DND-41 (cell line): Measurements from ENCODE around the gene LIME1.

Source experiments
- ATAC-seq: fragments of 200-7000 bp; cut with Tn5 transposase; 3 replicates; pipeline ENCODE4 v1.9.1; 2021; ENCODE audit warnings: low read depth; ENCODE audit not compliant: insufficient read depth
- DNase-seq: peaks from one replicate; pipeline ENCODE4 v3.0.0-alpha.2; 2020
- H2AFZ ChIP-seq: 2 replicates; pipeline ENCODE4 v1.6.0; 2012; ENCODE audit warnings: low read depth, low read length
- H3K27ac ChIP-seq: 2 replicates; pipeline ENCODE4 v1.5.1; 2012; ENCODE audit warnings: low read length, inconsistent platforms
- H3K27me3 ChIP-seq: fragments of 200-600 bp; sonication (generic); 2 replicates; pipeline ENCODE4 v1.6.0; 2012; ENCODE audit warnings: low read length, mild to moderate bottlenecking, inconsistent platforms; ENCODE audit not compliant: insufficient read depth, poor library complexity
- H3K36me3 ChIP-seq: 2 replicates; pipeline ENCODE4 v1.5.1; 2012; ENCODE audit warnings: low read length, inconsistent platforms; ENCODE audit not compliant: insufficient read depth
- H3K4me1 ChIP-seq: 2 replicates; pipeline ENCODE4 v1.5.1; 2012; ENCODE audit warnings: mild to moderate bottlenecking, low read length; ENCODE audit not compliant: insufficient read depth
- H3K4me2 ChIP-seq: 2 replicates; pipeline ENCODE4 v1.6.0; 2012; ENCODE audit warnings: mild to moderate bottlenecking, moderate library complexity, low read length, inconsistent platforms; ENCODE audit not compliant: insufficient read depth
- H3K4me3 ChIP-seq, 2 experiments: fragments of 200-600 bp in 1 of 2; shearing (Covaris generic) in 1 of 2; 2 replicates each; pipeline ENCODE4 v1.5.1; 2012 to 2016; ENCODE audit warnings: inconsistent platforms in 2 of 2, low read length in 2 of 2, mild to moderate bottlenecking in 2 of 2, low read depth in 1 of 2, moderate library complexity in 1 of 2
- H3K79me2 ChIP-seq: 2 replicates; pipeline ENCODE4 v1.6.0; 2012; ENCODE audit warnings: low read length, inconsistent platforms; ENCODE audit not compliant: insufficient read depth
- H3K9ac ChIP-seq: 2 replicates; pipeline ENCODE4 v1.6.0; 2012; ENCODE audit warnings: low read depth, mild to moderate bottlenecking, inconsistent platforms, low read length, moderate library complexity
- H3K9me3 ChIP-seq: 2 replicates; pipeline ENCODE4 v1.5.1; 2012; ENCODE audit warnings: low read length, moderate library complexity, mild to moderate bottlenecking, inconsistent platforms; ENCODE audit not compliant: insufficient read depth, severe bottlenecking
- H4K20me1 ChIP-seq: 2 replicates; pipeline ENCODE4 v1.6.0; 2012; ENCODE audit warnings: low read length; ENCODE audit not compliant: insufficient read depth
- EZH2 ChIP-seq: IDR thresholded peaks from 3 replicates; pipeline ENCODE4 v1.6.1; 2012; ENCODE audit warnings: borderline replicate concordance, low read depth, mild to moderate bottlenecking, moderate library complexity, low read length, inconsistent platforms; ENCODE audit not compliant: severe bottlenecking
- TF ChIP-seq, protein P1 (sequence below): IDR thresholded peaks from 2 replicates; pipeline ENCODE4 v1.5.1; 2012; ENCODE audit warnings: borderline replicate concordance, low read length, moderate library complexity, mild to moderate bottlenecking; ENCODE audit not compliant: poor library complexity, severe bottlenecking; ENCODE audit errors: extremely low read depth

LIME1 gene

GRCh38 chr20:63700199-63701050 lies 36.0 kb upstream of the LIME1 start:
- H3K9ac ChIP-seq, result no peak overlapping the region
- peaks cover 68% of the 10 kb centered on the region for H3K36me3 ChIP-seq
- peaks cover 70% of the 10 kb centered on the region for H4K20me1 ChIP-seq
- no peak for ATAC-seq
- TF ChIP-seq EZH2, result no peak
- TF ChIP-seq, protein P1, sequence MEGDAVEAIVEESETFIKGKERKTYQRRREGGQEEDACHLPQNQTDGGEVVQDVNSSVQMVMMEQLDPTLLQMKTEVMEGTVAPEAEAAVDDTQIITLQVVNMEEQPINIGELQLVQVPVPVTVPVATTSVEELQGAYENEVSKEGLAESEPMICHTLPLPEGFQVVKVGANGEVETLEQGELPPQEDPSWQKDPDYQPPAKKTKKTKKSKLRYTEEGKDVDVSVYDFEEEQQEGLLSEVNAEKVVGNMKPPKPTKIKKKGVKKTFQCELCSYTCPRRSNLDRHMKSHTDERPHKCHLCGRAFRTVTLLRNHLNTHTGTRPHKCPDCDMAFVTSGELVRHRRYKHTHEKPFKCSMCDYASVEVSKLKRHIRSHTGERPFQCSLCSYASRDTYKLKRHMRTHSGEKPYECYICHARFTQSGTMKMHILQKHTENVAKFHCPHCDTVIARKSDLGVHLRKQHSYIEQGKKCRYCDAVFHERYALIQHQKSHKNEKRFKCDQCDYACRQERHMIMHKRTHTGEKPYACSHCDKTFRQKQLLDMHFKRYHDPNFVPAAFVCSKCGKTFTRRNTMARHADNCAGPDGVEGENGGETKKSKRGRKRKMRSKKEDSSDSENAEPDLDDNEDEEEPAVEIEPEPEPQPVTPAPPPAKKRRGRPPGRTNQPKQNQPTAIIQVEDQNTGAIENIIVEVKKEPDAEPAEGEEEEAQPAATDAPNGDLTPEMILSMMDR, result no peak
- peaks cover 9% of the 10 kb centered on the region for H3K79me2 ChIP-seq
- H3K27ac ChIP-seq, result no peak overlapping the region
- no peak for DNase-seq
- no peaks in the 10 kb centered on the region for H3K9me3 ChIP-seq
- no peaks in the 10 kb centered on the region for H3K27me3 ChIP-seq
- no peak overlapping the region for H3K4me2 ChIP-seq
- H3K4me3 ChIP-seq, result no peak overlapping the region
- peaks cover 3% of the 10 kb centered on the region; the same call in 1 of the 2 replicates for H3K4me1 ChIP-seq
- H2AFZ ChIP-seq, result no peak overlapping the region

DNA sequence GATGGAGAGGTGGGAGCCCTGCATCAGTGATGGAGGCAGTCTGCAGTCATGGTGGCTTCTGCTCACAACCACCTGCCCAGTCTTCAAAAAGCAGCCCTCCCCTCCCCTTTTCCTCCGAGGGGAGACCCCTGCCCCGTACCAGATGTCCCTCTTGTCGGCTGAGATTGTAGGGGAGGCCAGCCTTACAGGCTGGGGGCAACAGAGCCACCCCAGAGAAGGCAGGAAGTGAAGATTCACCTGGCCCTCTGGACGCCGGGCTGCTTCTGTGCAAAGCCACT lies 35.5 kb upstream of the LIME1 start:
- H3K4me2 ChIP-seq, result no peak overlapping the region
- ATAC-seq, result no peak
- H2AFZ ChIP-seq, result no peak overlapping the region
- peaks cover 9% of the 10 kb centered on the region for H3K4me1 ChIP-seq
- H3K27ac ChIP-seq, result no peak overlapping the region
- H3K4me3 ChIP-seq, result no peak overlapping the region
- no peaks in the 10 kb centered on the region for H3K9me3 ChIP-seq
- peaks cover 15% of the 10 kb centered on the region for H3K79me2 ChIP-seq
- H3K9ac ChIP-seq, result no peak overlapping the region
- DNase-seq, result no peak
- peaks cover 68% of the 10 kb centered on the region for H3K36me3 ChIP-seq
- peaks cover 73% of the 10 kb centered on the region for H4K20me1 ChIP-seq
- no peaks in the 10 kb centered on the region for H3K27me3 ChIP-seq
- TF ChIP-seq EZH2, result no peak

- H3K27me3 ChIP-seq, result no peaks in the 10 kb centered on the region
- H3K4me2 ChIP-seq, result no peak overlapping the region
- H3K79me2 ChIP-seq, result peaks cover 20% of the 10 kb centered on the region
- H3K4me3 ChIP-seq, result no peak overlapping the region
- ATAC-seq (no peak), DNase-seq (no peak)
- no peak overlapping the region for H2AFZ ChIP-seq
- H3K27ac ChIP-seq, result no peak overlapping the region
- peaks cover 70% of the 10 kb centered on the region for H3K36me3 ChIP-seq
- peaks cover 75% of the 10 kb centered on the region for H4K20me1 ChIP-seq
- H3K4me1 ChIP-seq, result peaks cover 13% of the 10 kb centered on the region
- TF ChIP-seq EZH2, result no peak
- TF ChIP-seq, protein P1, result no peak
- no peak overlapping the region for H3K9ac ChIP-seq
- H3K9me3 ChIP-seq, result no peaks in the 10 kb centered on the region
Observed at GRCh38 chr20:63701329-63702035, 35.0 kb upstream of the LIME1 start.

DNA sequence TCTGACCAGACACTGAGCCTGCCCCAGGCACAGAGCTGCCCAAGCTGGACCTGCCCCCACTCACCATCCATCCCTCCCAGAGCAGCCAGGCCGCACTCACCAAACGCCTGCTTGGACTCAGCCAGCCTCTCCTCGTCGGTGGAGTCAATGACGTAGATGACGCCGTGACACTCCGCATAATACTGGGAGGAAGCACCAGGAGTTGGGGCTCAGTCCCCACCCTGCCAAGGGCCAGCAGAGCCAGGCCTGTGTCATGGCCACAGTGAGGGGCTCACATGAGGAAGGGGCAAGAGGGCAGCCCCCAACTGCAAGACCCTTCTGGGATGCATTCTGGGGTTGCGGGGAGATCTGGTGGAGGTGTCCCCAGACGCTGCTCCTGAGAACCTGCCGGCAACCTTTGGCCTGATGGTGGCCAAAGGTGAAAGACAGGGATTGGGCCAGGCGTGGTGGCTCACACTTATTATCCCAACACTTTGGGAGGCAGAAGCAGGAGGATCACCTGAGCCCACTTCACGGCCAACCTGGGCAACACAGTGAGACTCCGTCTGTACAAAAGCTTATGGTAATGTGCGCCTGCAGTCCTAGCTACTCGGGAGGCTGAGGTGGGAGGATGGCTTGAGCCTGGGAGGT lies 34.3 kb upstream of the LIME1 start:
- no peak for DNase-seq
- Histone ChIP-seq H3K27ac (no peak overlapping the region), H3K4me2 (no peak overlapping the region), H3K27me3 (no peaks in the 10 kb centered on the region), H3K4me1 (peaks cover 20% of the 10 kb centered on the region), H3K9me3 (no peaks in the 10 kb centered on the region), H3K4me3 (no peak overlapping the region), H3K36me3 (peaks cover 71% of the 10 kb centered on the region), H3K79me2 (peaks cover 26% of the 10 kb centered on the region), H2AFZ (no peak overlapping the region), H4K20me1 (peaks cover 80% of the 10 kb centered on the region), H3K9ac (no peak overlapping the region)
- no peak for ATAC-seq
- TF ChIP-seq, protein P1, result no peak
- TF ChIP-seq EZH2, result no peak
